HG03460 (cell line): ENCODE measurements around the gene IQSEC1.

Source experiments
- ATAC-seq: cut with Tn5 transposase; IDR thresholded peaks from one replicate; pipeline ENCODE4 v1.9.1; 2021; ENCODE audit not compliant: unreplicated experiment

IQSEC1 gene

GRCh38 chr3:12852201-12852600, 221.0 kb downstream of the IQSEC1 start:
- ATAC-seq = no peak
